ELR (cell line): ENCODE measurements around the gene TBX4.

Experiments
- DNase-seq: peaks from one replicate; pipeline ENCODE4 v3.0.0-alpha.2; 2015; ENCODE audit warnings: low read depth

The TBX4 gene

DNA sequence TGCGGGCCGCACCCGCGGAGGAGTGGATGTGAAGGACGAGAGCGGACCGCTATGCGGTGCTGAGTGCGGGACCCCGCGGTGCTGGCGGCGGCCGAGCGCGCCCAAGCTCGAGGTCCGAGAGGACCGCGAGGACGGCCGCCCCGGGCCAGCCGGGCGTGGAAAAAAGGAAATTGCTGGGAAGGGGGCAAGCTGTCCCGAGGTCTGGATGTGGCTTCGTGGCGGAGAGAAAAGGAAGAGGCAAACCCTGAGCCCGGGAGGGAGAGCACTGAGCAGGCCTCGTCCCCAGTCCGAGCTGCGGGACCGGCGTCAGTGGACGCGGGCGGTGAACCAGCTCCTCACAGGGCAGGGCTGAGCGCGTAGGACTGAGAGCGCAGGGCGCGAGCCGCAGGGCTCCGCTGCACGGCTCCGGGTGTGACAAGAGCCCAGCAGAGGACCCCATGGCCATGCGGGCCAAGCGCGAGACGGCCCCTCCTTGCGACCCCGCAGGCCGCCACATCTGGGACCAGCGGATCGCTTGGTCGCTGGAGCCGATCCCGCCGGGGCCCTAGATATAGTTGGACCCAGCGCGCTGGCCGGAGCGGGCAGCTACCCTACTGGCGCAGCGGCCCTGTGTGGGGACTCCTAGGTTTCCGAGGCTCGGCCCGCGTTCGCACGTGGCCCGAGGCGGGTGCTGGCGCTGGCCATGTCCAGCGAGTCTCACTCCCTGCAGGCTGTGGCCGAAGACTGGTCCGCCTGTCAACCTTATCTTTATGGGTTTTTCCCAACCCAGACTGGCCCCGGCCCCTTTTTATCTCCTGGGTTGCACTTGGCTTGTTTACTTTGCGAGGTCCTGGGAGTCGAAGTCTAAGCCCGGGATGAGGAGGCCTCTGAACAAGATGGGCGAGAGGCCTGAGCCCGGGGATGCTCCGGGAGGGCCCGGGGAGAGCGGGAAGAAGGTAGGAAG, 2.4 kb downstream of the TBX4 start:
- DNase-seq = no peak

DNA sequence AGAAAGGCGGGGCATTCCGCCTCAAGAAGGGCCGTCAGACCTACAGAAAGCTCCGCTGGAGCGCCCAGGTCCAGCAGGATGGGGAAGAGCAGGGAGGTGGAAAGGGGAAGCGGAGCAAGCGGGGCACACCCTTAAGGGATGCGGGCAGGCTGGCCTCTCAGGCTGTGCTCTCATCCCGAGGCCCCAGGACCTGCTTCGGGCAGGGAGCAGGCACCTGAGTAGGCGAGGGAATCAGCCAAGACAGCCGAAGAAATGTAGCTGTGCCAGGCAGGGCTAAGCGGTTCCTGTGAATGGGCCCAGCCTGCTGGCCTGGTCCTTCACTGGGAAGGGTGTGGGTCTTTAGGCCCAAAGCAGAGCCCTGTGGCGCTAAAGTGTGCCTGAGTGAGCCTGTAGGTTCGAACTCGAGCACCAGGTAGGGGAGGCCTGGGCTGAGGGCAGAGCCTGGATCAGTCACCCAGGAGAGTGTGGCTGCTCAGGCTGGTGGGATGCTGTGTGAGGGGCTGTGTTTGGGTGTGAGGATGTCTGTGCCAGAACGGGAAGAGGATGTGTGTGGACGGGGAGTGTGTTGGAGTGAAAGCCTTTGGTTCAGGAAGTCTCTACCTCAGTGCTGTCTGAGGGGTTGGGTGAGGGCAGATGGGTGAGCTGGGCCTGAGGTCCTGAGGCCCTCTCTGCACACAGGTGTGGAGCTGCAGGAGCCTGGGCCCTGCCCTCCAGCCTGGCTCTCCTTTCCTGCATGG, 3.3 kb downstream of the TBX4 start:
- no peak for DNase-seq

DNA sequence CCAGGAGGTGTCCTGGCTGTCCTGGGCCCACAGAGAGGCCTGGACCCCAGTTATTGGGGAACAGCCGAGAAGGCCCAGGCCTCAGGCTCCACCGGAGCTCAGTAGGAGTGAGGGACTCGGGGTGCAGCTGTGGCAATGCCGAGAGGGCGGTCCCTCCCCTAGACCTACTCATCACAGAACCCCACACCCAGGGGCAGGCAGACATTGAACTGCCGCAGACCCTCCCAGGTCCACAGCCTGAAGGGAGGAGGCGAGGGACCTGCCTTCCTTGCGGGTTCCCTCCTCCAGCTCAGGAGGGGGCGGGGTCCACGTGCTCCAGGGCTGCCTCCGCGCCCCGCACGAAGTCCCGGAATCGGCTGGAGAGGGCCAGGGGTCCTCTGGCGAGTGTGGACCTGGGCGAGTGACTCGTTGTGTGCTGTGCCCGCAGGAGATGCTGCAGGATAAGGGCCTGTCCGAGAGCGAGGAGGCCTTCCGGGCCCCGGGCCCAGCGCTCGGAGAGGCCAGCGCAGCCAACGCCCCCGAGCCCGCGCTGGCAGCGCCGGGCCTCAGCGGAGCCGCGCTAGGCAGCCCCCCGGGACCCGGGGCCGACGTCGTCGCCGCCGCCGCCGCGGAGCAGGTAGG, 3.9 kb downstream of the TBX4 start:
- no peak for DNase-seq

DNA sequence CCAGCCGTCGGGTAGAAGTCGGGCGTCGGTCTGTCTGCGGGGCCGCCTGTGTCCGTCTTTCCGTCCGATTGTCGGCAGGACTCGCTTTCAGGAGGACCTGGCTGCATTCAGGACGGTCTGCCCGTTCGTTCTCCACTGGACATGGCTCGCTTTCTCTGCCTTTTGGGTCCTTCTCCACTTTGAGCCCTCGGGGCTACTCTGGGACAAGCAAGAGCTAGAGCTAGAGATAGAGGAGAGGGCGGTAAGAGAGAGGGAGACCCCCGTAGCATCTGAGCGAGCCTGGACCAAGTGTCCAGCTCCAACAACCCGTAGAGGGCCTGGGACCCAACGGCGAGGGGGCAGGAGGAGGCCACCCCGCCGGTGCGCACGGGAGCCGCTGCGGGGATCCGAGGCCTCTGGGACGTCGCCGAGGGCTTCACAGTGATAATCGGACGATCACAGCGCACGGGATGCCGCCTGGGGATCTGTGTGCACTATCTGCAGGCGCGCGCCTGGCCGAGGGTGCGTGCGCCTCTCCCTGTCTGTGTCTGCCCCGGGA, 4.5 kb downstream of the TBX4 start:
- no peak for DNase-seq

DNA sequence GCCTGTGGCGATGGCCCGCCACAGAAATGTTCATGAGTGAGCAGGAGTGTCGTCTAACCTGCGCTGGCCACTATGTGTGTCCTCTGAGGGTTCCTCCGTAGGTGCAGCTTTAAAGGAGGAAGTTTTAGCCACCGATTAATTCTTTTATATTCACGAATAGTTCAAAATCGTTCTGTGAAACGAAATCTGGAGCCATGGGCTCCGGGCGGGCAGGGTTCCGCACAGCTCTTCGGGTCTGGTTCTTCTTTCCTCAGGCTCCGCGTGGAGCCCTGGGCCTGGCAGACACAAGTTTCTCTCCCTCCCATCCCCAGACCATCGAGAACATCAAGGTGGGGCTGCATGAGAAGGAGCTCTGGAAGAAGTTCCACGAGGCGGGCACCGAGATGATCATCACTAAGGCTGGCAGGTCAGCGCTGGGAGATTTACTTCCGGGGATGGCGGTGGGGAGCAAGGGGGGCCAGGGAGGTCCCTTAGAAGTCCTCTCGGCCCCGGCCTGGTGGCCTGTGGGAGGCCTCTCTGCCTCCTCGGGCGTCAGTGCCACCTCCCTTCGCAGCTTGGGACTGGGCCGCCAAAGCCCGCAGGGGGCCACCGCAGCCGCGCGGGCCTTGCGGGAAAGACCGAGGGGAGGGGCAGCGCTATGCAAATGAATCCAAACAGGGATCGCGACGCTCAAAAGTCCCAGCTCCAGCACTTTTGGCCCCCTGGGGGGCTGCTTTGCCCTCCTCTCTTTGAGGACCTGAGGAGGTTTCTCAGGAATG, 5.2 kb downstream of the TBX4 start:
- no peak for DNase-seq

DNA sequence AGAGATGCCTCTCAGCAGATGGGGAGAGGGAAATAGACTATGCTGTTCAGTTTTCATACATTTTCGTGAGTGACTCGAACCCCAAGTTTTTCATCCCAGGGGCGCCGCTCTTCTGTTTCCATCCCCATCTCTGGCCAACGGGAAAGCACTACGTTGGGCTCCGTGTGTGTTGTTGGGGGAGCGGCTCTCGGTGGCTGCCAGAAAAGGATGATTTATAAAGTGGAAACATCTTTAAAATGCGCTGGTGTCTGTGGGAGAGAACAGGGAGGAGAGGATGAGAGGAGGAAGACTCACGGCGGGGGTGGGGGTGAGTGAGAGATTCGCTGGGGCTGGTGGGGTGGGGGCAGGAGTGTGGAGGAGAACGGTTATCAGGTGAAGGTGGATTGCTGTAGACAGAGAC, 5.8 kb downstream of the TBX4 start:
- no peak for DNase-seq

DNA sequence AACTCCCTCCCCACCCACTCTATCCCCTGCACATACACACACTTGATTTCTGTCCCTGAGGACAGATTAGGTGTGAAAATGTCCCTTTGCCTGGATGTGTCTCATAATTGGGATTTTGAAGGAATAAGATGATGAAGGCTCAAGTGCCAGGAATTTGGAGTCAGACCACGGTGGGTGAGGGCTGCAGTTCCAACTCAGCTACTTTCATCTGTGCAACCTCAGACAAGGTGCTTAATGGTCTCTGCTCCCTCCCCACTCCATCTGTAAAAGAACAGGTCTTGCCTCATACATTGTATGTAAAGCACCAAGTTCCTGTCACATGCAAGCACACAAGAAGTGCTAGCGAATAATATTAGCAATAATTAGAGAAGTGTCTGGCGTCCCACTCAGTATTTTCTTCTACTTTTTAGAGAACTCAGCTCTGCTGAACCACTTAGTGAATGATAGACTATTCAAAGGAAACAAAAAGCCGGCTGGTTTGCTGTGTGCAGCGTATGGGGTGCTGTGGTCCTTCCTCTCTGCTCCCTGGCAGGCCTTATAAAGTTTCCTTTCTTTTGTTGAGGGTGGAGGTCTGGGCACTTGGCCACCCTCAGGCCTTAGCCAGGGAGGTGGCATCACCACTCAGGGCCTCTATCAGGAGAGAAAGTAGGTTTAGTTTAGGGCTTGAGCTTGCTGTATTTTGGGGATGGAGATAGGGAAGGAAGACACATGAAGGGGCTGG, 6.4 kb downstream of the TBX4 start:
- no peak for DNase-seq

DNA sequence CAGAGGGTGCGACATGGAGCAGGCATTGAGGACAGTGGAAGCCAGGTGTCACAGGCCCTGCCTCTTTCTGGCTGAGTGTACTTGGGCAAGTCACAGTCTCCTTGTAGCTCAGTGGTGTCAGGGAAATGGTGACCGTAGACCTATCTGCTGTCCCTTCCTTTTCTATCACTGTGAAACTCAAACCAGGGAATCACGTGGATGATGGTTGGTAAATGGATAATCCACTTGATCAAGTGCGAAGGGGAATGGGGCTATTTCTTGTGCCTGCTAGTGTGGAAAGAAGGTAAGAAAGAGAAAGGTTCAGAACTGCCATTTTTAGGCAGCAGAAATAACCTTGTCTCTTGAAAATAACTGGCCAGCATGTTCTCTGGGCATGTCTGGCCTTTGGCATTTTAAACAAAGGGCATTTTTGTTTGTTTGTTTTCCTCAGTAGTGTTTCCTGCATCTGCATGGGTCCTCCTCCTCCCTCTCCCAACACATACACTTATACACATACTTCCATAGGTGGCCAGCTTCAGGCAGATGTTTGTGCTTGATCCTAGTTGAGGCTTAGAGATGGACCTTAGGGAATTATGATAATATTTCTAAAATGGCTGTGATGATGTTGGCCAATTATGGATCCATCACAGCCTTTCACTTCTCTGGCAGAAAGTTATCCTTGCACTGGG, 7.1 kb downstream of the TBX4 start:
- no peak for DNase-seq

DNA sequence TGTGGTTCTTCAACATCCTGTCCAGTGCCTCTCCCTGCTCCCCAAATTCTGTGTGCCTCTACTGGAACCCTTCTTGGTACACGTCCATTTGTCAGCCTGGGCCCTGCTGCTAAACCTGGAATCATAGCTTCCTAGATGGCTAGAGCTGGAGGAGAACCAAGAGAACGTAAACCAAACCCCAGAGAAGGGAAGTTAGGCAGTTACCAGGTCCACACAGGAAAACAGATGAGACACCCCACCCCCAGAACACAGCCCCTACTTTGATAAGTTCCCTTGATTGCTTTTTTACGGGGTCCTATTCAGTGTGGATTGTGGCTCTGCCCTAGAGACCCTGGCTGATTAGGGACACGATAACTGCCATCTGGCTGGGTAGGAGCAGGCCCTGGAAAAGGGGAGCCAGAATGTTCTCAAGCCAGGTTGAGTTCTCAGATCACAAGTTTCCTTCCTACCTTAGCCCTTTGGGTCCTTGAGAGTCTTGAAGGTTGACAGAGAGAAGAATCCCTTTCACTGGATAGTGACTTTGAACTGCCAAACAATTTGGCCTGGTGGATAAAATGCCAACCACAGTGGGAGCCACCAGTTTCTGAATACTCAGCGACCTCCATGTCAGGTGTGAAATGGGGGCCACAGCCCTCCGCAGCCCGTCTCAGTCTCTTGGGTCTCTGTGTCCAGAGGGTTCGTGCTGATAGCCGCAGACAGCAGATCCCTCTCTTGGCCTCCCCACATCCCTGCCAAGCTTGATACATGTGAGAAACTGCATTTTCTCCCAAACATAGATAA, 7.9 kb downstream of the TBX4 start:
- DNase-seq = no peak

DNA sequence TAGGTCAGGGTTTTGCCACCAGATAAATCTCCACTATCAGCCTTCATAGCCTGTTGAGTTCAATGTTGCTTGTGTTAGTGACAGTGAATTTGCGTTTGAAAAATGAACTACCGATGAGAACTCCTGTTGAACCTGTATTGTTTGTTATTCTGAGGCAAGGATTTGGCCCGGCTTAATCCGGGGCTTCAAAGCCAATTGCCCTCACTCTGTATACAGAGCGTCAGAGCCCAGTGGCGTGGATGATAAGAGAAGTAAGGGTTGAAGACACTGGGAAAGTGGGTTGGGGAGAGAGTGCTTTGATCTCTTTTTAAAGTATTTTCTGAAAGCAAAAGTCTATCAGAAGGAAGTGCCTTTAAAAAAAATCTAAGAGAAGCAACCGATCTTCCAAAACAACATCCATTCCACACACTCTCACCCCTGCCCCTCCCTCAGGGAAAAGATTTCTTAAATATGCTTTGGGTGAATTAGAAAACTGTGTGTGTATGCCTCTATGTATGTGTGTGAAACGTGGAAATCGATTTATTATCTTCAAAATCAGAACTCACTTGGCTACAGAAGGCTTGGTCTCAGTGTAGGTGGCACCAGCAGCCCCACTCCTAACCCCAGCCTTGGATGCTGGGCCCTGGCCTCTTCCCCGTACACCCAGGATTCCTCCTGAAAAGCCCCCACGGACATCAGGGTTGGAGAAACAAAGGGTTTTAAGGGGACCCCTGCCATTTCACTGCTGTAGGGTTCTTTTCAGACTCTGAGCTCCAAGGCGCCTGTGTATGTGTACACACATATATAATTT, 8.8 kb downstream of the TBX4 start:
- DNase-seq = no peak

DNA sequence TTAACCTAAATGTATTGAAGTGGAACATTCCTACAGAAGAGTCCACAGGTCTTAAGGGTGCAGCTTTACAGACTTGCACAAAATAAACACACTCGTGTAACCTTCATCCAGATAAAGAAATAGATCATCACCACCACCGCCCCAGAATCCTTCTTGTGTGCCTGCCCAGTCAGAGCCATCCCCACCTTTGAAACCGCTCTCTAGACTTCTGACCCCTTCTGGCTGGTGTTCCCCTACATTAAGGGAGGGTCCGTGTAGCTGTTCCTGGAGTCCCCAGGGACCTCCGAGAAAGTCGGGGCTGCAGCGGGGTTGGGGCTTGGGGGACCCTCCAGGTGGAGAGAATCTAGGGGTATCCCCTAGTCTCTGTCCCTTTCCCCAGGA, 9.4 kb downstream of the TBX4 start:
- no peak for DNase-seq

DNA sequence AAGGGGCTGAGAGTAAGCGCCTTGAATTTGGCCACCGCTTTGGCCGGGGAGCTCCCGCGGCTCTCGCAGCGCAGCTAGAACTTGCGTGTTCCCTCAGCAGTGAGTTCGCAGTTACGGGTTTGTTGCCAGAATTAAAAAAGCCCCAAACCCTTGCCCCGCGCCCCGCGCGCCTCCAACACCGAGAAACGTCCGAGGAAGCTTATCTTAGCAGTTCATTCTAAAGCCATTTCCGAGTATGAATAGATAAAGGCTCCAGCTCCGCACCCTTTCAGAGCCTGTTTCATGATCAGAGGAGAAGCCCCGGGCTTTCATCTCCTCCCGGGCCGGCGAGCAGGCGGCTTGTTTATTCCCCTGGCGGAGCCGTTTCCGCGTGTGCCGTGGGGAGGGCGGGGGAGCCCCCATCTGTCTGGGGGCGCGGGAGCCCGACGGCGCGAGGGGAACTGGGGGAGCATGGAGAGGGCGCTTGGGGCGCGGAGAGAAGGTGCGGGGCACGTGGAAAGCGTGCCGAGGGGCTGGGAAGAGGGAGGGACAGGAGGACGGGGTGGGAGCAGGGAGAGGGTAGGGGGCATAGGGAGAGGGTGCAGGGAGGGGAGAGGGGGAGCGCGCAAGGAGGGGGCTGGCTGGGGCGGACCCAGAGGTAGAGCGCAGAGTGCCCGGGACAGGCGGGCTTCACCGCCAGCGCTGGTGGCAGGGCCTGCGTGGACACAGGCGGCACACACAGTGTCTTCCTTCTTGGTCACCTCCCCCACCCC, 9.9 kb downstream of the TBX4 start:
- no peak for DNase-seq

DNA sequence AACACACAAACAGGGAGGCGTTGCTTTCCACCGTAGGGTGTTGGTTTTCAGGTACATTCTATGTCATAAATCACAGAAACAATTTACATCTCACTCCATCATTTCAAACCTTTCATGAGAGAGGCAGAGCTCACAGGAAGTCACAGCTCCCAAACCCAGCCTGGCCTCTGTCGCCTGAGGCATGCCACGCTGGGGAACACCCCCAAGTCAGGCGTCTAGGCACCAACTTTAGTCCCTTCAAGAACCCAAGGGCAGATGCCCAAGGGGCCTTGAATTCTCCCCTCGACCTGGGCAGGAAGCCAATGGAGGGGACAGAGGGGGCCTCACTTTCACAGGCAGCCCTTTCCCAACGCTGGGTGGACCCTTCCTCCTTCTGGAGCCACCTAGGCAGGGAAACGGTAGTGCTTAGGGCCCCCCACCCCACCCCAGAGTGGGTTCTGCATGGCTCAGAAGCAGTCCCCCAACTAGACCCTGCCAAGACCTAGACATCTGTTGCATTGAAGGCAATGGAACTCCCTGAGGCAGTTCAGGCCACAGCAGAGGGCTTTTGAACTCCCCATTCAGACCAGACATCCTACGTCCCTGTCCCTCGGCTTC, 10.6 kb downstream of the TBX4 start:
- no peak for DNase-seq

DNA sequence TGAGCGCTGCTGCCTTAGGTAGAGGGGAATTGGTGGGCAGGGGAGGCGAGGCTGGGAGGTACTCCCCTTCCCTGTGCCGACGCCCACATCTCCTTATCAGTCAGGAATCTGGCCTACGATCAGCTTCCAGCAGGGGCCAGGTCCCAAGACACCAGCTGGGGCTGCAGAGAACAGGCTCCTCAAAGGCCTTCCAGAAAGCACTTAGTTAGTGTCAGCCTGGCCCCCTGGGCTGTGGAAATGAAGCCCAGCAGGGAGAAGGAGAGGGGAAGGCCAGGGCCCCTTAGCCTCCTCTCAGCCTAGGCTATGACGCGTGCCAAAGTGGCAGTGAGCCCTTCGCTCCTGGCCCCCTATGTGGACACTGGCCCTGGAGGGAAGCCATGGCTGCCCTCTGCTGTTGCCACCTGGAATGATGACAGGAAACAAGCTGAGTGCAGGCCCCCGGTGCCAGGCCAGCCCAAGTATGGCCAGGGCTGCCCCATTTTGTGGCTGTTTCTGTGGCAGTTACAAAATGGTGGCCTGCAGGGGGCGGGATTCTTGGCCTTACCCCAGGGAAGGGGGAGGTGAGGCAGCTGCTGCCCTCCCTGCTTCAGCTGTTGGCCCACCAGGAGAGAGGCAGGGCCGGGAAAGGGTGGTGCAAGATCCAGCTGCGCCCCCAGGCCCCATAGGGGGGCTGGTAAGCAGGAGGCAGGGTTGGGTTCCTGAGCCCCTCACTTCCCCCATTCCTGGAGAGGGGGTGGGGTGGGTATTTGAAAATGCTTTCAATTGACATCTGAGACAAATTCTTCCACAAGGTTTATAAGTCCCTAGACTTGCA, 11.3 kb downstream of the TBX4 start:
- DNase-seq = no peak

DNA sequence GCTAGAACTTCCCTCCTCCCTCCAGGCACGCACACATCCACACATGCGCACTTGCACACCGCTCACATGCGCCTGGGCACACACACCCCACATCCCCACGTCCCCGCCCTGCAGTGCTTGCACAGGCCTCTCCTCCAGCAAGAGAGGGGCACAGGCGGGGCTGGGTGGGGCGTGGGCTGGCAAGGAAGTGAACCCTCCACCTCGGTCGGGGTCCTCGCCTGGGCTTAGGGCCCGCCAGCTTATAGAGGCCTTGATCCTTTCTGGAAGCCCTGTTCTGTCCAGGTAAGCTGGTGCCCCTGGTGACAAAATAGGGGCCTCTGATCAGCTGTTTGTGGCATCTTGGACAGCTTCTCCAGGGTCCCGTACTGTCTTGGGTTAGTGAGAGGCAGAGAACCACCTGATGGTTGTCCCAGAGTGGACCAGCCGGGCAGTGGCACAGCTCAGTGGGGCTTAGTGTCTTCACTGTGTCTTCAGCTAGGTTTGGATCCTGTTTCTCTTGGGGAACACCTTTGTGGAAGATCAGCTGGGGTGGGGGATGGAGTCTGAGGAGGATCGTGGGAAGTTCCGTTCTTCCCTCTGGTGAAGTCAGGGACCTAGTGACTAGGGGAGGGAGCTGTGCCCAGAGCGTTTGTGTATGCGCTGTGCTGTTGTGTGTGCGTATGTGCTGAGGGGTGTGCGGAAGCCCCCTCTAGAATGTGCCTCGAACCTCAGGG, 12.1 kb downstream of the TBX4 start:
- DNase-seq = no peak

DNA sequence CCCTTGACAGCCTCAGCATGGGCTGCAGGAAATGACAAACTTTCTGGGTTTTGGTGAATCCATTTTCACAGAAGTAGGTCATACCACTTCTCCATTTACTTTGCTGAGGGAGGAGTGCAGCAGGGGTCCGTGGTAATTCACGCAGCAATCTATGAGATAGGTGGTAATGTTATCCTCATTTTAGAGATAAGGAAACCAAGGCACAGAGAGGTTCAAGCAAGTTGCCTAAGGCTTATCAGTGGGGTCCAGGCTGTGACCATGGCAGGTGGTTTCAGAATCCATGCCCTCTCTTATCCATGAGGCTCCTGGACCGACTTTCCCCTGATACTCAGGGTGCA, 12.6 kb downstream of the TBX4 start:
- no peak for DNase-seq
